GM23338 (cell line): ENCODE data around the gene ABCC6. TPM values are rescaled to one million over a fixed set of nuclear protein-coding genes. Genes with fewer than 3 reads are reported as not detected.

Source experiments
- ATAC-seq: fragments of 200-7000 bp; cut with Tn5 transposase; 3 replicates; pipeline ENCODE4 v1.9.1; 2020
- DNase-seq: peaks from one replicate; pipeline ENCODE4 v3.0.0-alpha.2; 2015; ENCODE audit warnings: low spot score
- H2AFZ ChIP-seq: fragments of 200-600 bp; sonication (generic); 2 replicates; pipeline ENCODE4 v1.8.0; 2016; ENCODE audit warnings: antibody characterized with exemption, mild to moderate bottlenecking, moderate library complexity
- H3F3A ChIP-seq: fragments of 200-600 bp; sonication (generic); replicated peaks from 2 replicates; pipeline ENCODE4 v1.8.0; 2017; ENCODE audit warnings: antibody characterized with exemption, mixed run types, low read depth
- H3K27ac ChIP-seq: fragments of 200-600 bp; sonication (generic); 2 replicates; pipeline ENCODE4 v1.6.1; 2016; ENCODE audit warnings: low read depth
- H3K27me3 ChIP-seq: fragments of 200-600 bp; sonication (generic); 2 replicates; pipeline ENCODE4 v1.8.0; 2016; ENCODE audit warnings: mild to moderate bottlenecking, mixed run types, moderate library complexity; ENCODE audit not compliant: insufficient read depth
- H3K36me3 ChIP-seq: fragments of 200-600 bp; sonication (generic); 2 replicates; pipeline ENCODE4 v1.8.0; 2016; ENCODE audit warnings: mild to moderate bottlenecking; ENCODE audit not compliant: insufficient read depth
- H3K4me1 ChIP-seq: fragments of 200-600 bp; sonication (generic); 2 replicates; pipeline ENCODE4 v1.8.0; 2016; ENCODE audit warnings: mild to moderate bottlenecking, moderate library complexity; ENCODE audit not compliant: insufficient read depth
- H3K4me2 ChIP-seq: fragments of 200-600 bp; sonication (generic); 2 replicates; pipeline ENCODE4 v1.7.1; 2017; ENCODE audit warnings: mixed run types
- H3K4me3 ChIP-seq: fragments of 200-600 bp; sonication (generic); 2 replicates; pipeline ENCODE4 v1.6.1; 2016; ENCODE audit warnings: mixed run types
- H3K79me2 ChIP-seq: fragments of 200-600 bp; sonication (generic); replicated peaks from 2 replicates; pipeline ENCODE4 v1.8.0; 2017; ENCODE audit warnings: mild to moderate bottlenecking; ENCODE audit not compliant: insufficient read depth
- H3K9me2 ChIP-seq: fragments of 200-600 bp; sonication (generic); 2 replicates; pipeline ENCODE4 v1.8.0; 2017; ENCODE audit not compliant: insufficient read depth
- H4K20me1 ChIP-seq: fragments of 200-600 bp; sonication (generic); replicated peaks from 2 replicates; pipeline ENCODE4 v1.8.0; 2017; ENCODE audit warnings: mild to moderate bottlenecking; ENCODE audit not compliant: insufficient read depth
- H3K27ac Mint-ChIP-seq: 2 replicates; pipeline ENCODE4 v1.8.0; 2020; ENCODE audit warnings: inconsistent platforms, mild to moderate bottlenecking, moderate library complexity, mixed read lengths
- H3K27me3 Mint-ChIP-seq: 3 replicates; pipeline ENCODE4 v1.8.0; 2022; ENCODE audit warnings: low read depth, mild to moderate bottlenecking, moderate library complexity, mixed read lengths, inconsistent platforms; ENCODE audit not compliant: insufficient read depth, poor library complexity
- H3K36me3 Mint-ChIP-seq: 3 replicates; pipeline ENCODE4 v1.8.0; 2021; ENCODE audit warnings: low read depth, mild to moderate bottlenecking, inconsistent platforms, moderate library complexity, mixed read lengths
- H3K4me1 Mint-ChIP-seq: 3 replicates; pipeline ENCODE4 v1.8.0; 2020; ENCODE audit warnings: mild to moderate bottlenecking, inconsistent platforms, mixed read lengths
- H3K4me3 Mint-ChIP-seq: 3 replicates; pipeline ENCODE4 v1.8.0; 2021; ENCODE audit warnings: moderate library complexity, mild to moderate bottlenecking, inconsistent platforms, mixed read lengths
- H3K9me3 Mint-ChIP-seq: 3 replicates; pipeline ENCODE4 v1.8.0; 2020; ENCODE audit warnings: moderate library complexity, mild to moderate bottlenecking, inconsistent platforms, mixed read lengths
- CREB1 ChIP-seq: fragments of 250-450 bp; sonication (Bioruptor Pico); IDR thresholded peaks from 2 replicates; pipeline ENCODE4 v1.5.0; 2020; ENCODE audit warnings: low read depth, mild to moderate bottlenecking, moderate library complexity
- EZH2 ChIP-seq: fragments of 200-600 bp; sonication (generic); IDR thresholded peaks from one replicate; pipeline ENCODE4 v1.8.0; 2017; ENCODE audit warnings: antibody characterized with exemption, mild to moderate bottlenecking, low read depth; ENCODE audit not compliant: unreplicated experiment
- EZH2phosphoT487 ChIP-seq: fragments of 200-600 bp; sonication (generic); IDR thresholded peaks from one replicate; pipeline ENCODE4 v1.8.1; 2018; ENCODE audit warnings: antibody characterized with exemption; ENCODE audit not compliant: unreplicated experiment
- JUNB ChIP-seq: IDR thresholded peaks from one replicate; pipeline ENCODE4 v1.6.1; 2016; ENCODE audit warnings: antibody characterized with exemption; ENCODE audit not compliant: unreplicated experiment
- NANOG ChIP-seq: IDR thresholded peaks from 2 replicates; pipeline ENCODE4 v1.6.1; 2016; ENCODE audit warnings: antibody characterized with exemption, borderline replicate concordance
- POLR2AphosphoS5 ChIP-seq: IDR thresholded peaks from 2 replicates; pipeline ENCODE4 v1.6.1; 2016; ENCODE audit warnings: antibody characterized with exemption, low read depth
- STAT1 ChIP-seq: IDR thresholded peaks from one replicate; pipeline ENCODE4 v1.6.1; 2016; ENCODE audit warnings: antibody characterized with exemption; ENCODE audit not compliant: unreplicated experiment
- ZNF114 ChIP-seq: fragments of 250-450 bp; sonication (Bioruptor Pico); IDR thresholded peaks from 2 replicates; pipeline ENCODE4 v1.5.0; 2020; ENCODE audit warnings: mild to moderate bottlenecking, moderate library complexity
- ZNF331 ChIP-seq: fragments of 250-450 bp; sonication (Bioruptor Pico); IDR thresholded peaks from 2 replicates; pipeline ENCODE4 v1.5.0; 2020; ENCODE audit warnings: low read depth, mild to moderate bottlenecking, moderate library complexity
- polyA plus RNA-seq: library from polyadenylated mRNA; unstranded; fragments of >200 nt; fragmentation: Nextera tagmentation; extraction: Ambion mirVana; gene quantifications from 2 replicates; pipeline ENCODE4 v1.2.1, GENCODE V29; 2016
- total RNA-seq: library from RNA; depleted of rRNA; stranded (reverse); fragments of >200 nt; shearing (Covaris generic); gene quantifications from 2 replicates; pipeline ENCODE4 v1.2.3, GENCODE V29; 2014
- TF ChIP-seq, protein P1 (sequence below): IDR thresholded peaks from one replicate; pipeline ENCODE4 v1.6.1; 2018; ENCODE audit warnings: antibody characterized with exemption; ENCODE audit not compliant: unreplicated experiment
- TF ChIP-seq, protein P2 (sequence below): IDR thresholded peaks from 2 replicates; pipeline ENCODE4 v1.6.1; 2016; ENCODE audit warnings: antibody characterized with exemption
- TF ChIP-seq, protein P3 (sequence below): fragments of 250-450 bp; sonication (Bioruptor Pico); IDR thresholded peaks from 2 replicates; pipeline ENCODE4 v1.5.0; 2020; ENCODE audit warnings: mild to moderate bottlenecking, moderate library complexity
- TF ChIP-seq, protein P4 (sequence below), 2 experiments: fragments of 200-600 bp in 1 of 2; sonication (generic) in 1 of 2; conservative IDR thresholded peaks; 2 replicates each; pipeline versions ENCODE4 v1.5.1 to v1.6.1; 2016 to 2017; ENCODE audit warnings: antibody characterized with exemption in 2 of 2, low read depth in 2 of 2, mild to moderate bottlenecking in 2 of 2, moderate library complexity in 1 of 2

ABCC6 gene
- total and polyA plus RNA-seq, 2 experiments from 2014 or later = 0.73 to 2.8 TPM

DNA sequence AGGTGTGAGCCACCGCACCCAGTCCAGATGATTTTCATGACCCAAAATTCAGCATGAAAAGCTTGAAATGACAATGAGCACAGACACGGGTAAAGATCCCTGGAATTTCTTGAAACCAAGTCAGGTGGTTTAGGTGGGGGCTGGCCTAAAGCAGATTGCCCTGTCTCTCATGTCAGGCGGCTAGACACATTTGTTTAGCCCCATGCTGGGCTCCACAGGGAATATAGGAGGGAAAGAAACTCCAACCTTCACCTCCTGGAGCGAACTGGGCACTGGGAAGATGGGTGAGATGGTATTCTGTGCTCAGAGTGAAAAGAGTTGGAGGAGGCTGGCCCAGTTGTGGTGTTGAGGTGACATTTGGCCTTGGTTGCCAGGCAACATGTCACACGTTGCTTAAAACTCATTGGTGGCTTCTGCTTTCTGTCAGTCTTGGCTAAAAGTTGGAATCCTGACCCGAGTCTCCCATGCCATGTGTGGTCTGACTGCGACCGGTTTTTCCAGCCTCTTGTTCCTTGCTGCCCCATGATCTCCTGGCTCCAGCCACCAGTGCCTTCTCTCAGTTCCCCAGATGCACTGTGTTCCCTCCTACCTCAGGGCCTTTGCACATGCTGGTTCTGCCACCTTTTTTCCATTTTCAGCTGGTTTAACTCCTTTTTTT is 113.7 kb downstream of the ABCC6 start:
- Mint-ChIP-seq H3K36me3 (peaks cover 82% of the 10 kb centered on the region), H3K27ac (0 out of 2 replicates have a peak overlapping the region, but pooled peaks have one; percentile 12), H3K4me3 (no peak overlapping the region), H3K27me3 (no peaks in the 10 kb centered on the region), H3K9me3 (no peaks in the 10 kb centered on the region), H3K4me1 (no peaks in the 10 kb centered on the region; the same call in 1 of the 3 replicates)
- Histone ChIP-seq H3K9me2 (no peaks in the 10 kb centered on the region), H2AFZ (no peak overlapping the region), H3K4me3 (no peak overlapping the region), H3K27ac (peak overlapping the region; percentile 60; the same call in 1 of the 2 replicates), H4K20me1 (peaks cover 12% of the 10 kb centered on the region; the same call in 1 of the 2 replicates), H3K36me3 (peaks cover 19% of the 10 kb centered on the region), H3F3A (no peaks in the 10 kb centered on the region), H3K79me2 (no peaks in the 10 kb centered on the region), H3K27me3 (no peaks in the 10 kb centered on the region), H3K4me2 (no peak overlapping the region), H3K4me1 (no peaks in the 10 kb centered on the region; the same call in 1 of the 2 replicates)
- no peak for DNase-seq
- TF ChIP-seq EZH2 (no peak), ZNF331 (no peak), NANOG (no peak), STAT1 (no peak), JUNB (no peak), ZNF114 (CRISPR knock-in tag) (no peak), POLR2AphosphoS5 (no peak), CREB1 (no peak), EZH2phosphoT487 (no peak)
- TF ChIP-seq, protein P1, sequence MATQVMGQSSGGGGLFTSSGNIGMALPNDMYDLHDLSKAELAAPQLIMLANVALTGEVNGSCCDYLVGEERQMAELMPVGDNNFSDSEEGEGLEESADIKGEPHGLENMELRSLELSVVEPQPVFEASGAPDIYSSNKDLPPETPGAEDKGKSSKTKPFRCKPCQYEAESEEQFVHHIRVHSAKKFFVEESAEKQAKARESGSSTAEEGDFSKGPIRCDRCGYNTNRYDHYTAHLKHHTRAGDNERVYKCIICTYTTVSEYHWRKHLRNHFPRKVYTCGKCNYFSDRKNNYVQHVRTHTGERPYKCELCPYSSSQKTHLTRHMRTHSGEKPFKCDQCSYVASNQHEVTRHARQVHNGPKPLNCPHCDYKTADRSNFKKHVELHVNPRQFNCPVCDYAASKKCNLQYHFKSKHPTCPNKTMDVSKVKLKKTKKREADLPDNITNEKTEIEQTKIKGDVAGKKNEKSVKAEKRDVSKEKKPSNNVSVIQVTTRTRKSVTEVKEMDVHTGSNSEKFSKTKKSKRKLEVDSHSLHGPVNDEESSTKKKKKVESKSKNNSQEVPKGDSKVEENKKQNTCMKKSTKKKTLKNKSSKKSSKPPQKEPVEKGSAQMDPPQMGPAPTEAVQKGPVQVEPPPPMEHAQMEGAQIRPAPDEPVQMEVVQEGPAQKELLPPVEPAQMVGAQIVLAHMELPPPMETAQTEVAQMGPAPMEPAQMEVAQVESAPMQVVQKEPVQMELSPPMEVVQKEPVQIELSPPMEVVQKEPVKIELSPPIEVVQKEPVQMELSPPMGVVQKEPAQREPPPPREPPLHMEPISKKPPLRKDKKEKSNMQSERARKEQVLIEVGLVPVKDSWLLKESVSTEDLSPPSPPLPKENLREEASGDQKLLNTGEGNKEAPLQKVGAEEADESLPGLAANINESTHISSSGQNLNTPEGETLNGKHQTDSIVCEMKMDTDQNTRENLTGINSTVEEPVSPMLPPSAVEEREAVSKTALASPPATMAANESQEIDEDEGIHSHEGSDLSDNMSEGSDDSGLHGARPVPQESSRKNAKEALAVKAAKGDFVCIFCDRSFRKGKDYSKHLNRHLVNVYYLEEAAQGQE = no peak
- TF ChIP-seq, protein P2, sequence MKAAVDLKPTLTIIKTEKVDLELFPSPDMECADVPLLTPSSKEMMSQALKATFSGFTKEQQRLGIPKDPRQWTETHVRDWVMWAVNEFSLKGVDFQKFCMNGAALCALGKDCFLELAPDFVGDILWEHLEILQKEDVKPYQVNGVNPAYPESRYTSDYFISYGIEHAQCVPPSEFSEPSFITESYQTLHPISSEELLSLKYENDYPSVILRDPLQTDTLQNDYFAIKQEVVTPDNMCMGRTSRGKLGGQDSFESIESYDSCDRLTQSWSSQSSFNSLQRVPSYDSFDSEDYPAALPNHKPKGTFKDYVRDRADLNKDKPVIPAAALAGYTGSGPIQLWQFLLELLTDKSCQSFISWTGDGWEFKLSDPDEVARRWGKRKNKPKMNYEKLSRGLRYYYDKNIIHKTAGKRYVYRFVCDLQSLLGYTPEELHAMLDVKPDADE = no peak
- TF ChIP-seq, protein P3, sequence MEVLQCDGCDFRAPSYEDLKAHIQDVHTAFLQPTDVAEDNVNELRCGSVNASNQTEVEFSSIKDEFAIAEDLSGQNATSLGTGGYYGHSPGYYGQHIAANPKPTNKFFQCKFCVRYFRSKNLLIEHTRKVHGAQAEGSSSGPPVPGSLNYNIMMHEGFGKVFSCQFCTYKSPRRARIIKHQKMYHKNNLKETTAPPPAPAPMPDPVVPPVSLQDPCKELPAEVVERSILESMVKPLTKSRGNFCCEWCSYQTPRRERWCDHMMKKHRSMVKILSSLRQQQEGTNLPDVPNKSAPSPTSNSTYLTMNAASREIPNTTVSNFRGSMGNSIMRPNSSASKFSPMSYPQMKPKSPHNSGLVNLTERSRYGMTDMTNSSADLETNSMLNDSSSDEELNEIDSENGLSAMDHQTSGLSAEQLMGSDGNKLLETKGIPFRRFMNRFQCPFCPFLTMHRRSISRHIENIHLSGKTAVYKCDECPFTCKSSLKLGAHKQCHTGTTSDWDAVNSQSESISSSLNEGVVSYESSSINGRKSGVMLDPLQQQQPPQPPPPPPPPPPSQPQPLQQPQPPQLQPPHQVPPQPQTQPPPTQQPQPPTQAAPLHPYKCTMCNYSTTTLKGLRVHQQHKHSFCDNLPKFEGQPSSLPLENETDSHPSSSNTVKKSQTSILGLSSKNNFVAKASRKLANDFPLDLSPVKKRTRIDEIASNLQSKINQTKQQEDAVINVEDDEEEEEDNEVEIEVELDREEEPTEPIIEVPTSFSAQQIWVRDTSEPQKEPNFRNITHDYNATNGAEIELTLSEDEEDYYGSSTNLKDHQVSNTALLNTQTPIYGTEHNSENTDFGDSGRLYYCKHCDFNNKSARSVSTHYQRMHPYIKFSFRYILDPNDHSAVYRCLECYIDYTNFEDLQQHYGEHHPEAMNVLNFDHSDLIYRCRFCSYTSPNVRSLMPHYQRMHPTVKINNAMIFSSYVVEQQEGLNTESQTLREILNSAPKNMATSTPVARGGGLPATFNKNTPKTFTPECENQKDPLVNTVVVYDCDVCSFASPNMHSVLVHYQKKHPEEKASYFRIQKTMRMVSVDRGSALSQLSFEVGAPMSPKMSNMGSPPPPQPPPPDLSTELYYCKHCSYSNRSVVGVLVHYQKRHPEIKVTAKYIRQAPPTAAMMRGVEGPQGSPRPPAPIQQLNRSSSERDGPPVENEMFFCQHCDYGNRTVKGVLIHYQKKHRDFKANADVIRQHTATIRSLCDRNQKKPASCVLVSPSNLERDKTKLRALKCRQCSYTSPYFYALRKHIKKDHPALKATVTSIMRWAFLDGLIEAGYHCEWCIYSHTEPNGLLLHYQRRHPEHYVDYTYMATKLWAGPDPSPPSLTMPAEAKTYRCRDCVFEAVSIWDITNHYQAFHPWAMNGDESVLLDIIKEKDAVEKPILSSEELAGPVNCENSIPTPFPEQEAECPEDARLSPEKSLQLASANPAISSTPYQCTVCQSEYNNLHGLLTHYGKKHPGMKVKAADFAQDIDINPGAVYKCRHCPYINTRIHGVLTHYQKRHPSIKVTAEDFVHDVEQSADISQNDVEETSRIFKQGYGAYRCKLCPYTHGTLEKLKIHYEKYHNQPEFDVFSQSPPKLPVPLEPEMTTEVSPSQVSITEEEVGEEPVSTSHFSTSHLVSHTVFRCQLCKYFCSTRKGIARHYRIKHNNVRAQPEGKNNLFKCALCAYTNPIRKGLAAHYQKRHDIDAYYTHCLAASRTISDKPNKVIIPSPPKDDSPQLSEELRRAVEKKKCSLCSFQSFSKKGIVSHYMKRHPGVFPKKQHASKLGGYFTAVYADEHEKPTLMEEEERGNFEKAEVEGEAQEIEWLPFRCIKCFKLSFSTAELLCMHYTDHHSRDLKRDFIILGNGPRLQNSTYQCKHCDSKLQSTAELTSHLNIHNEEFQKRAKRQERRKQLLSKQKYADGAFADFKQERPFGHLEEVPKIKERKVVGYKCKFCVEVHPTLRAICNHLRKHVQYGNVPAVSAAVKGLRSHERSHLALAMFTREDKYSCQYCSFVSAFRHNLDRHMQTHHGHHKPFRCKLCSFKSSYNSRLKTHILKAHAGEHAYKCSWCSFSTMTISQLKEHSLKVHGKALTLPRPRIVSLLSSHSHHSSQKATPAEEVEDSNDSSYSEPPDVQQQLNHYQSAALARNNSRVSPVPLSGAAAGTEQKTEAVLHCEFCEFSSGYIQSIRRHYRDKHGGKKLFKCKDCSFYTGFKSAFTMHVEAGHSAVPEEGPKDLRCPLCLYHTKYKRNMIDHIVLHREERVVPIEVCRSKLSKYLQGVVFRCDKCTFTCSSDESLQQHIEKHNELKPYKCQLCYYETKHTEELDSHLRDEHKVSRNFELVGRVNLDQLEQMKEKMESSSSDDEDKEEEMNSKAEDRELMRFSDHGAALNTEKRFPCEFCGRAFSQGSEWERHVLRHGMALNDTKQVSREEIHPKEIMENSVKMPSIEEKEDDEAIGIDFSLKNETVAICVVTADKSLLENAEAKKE (CRISPR knock-in tag) = no peak
- TF ChIP-seq, protein P4, sequence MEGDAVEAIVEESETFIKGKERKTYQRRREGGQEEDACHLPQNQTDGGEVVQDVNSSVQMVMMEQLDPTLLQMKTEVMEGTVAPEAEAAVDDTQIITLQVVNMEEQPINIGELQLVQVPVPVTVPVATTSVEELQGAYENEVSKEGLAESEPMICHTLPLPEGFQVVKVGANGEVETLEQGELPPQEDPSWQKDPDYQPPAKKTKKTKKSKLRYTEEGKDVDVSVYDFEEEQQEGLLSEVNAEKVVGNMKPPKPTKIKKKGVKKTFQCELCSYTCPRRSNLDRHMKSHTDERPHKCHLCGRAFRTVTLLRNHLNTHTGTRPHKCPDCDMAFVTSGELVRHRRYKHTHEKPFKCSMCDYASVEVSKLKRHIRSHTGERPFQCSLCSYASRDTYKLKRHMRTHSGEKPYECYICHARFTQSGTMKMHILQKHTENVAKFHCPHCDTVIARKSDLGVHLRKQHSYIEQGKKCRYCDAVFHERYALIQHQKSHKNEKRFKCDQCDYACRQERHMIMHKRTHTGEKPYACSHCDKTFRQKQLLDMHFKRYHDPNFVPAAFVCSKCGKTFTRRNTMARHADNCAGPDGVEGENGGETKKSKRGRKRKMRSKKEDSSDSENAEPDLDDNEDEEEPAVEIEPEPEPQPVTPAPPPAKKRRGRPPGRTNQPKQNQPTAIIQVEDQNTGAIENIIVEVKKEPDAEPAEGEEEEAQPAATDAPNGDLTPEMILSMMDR (conservative IDR thresholded peaks at IDR 0.05; ENCODE audit: low read depth in 2 of 2) = no peak
- ATAC-seq = peak; percentile 29; the same call in 1 of the 3 replicates
